ENCODE measurements around the gene ABTB2.

Gene ABTB2

GRCh38 chr11:34161812-34162492, 195.9 kb downstream of the ABTB2 start:
- DNase-seq: no peak

DNA sequence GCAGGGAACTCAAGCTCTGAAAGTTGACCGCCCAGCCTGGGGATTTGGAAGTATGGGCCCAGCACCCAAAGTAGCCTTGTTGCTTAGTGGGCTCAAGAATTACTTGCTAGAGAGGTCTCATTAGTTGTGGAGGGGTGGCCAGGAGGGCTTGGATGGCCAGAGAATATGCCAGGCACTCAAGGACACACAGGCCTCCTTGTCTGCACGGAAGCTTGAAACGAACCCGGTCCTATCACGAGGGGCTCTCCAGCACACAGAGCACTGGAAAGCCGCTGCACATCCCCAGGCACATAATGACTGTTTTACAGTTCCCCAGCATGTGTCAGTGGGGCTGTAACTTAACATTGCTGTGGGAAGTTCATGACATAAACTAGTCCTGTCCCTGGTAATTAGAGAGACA, 196.4 kb downstream of the ABTB2 start:
- no peak for DNase-seq

DNA sequence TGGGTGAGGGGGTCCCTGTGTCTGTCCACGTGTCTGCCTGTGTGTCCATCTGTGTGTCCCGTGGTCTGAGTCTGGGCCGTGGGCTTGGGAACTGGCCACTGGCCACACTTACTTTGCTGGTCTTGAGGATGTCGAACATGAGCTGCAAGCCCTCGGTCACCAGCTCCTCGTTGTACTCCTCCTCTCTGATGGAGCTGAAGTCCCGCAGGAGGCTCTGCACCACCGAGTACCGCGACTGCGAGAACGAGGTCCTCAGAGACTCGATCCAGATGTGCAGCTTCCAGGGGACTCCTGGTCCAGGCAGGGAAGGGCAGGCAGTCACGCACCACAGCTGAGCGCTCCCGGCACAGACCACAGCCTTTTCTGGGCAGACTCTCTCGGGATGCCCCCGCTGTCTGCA, 197.0 kb downstream of the ABTB2 start:
- DNase-seq: no peak

GRCh38 chr11:34160049-34160721, 197.6 kb downstream of the ABTB2 start:
- no peak for DNase-seq

- DNase-seq: no peak
These were observed 199.1 kb downstream of the ABTB2 start for GRCh38 chr11:34158661-34159060.

- DNase-seq: no peak
These were observed 200.6 kb downstream of the ABTB2 start for GRCh38 chr11:34157163-34157562.

DNA sequence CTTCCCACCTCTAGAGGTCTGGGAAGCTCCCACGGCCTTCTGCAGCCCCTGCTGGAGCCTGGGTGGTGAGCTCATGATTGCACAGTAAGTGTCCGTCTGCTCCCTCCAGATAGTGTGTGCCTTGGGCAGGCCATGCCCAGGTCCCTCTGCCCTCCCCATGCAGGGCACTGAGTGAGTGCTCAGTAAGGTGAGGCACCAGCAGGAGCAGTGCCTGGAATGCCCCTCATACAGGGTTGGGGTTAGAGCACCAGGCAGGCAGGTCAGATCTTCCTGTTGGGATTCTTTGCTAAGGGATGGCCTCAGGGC, 202.1 kb downstream of the ABTB2 start:
- no peak for DNase-seq

- no peak for DNase-seq
These were observed 202.6 kb downstream of the ABTB2 start for GRCh38 chr11:34155057-34155756.

- DNase-seq: peak; percentile 25
These were observed 203.5 kb downstream of the ABTB2 start for GRCh38 chr11:34154059-34154875.

DNA sequence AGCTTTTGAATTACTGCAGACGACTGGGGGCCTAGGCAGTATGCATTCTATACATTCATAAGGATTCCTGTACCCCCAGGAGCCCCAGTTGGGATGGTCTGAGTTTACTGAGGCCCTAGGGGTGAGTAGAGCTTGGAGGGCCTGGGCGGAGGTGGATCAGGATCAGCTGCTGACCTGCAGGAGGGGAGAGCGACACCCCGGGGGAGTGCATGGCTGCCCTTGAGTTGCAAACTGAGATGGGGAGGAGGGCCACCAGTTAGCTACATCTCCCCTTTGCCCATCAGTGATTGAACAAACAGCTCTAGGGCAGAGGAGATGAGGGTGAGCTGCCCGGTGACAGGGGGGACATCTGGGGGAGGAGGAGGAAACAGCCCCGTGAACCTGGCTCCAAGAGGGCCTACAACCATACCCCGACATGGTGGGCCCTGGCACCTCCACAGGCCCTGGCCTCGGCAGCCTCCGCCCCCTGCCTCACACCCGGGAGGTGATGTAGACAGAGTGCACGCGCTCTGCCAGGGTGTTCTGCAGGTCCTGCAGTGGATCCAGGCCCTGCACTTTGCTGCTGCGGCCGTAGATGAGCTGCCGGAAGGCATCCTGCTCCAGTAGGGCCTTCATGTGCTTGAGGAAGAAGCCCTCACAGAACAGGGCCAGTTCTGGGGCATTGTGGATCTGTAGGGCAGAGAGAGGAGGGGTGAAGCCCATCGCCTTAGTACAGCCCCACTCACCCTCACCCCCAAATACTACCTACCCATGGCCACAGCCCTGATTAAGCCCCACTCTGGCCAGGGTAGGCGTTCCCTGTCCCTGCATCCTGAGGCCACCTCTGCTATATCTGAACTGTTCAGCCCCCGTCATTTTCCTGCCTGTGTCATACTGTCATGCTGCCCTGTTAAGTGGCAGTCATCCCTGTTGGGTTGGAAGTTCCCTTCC, 205.6 kb downstream of the ABTB2 start:
- no peak for DNase-seq

DNA sequence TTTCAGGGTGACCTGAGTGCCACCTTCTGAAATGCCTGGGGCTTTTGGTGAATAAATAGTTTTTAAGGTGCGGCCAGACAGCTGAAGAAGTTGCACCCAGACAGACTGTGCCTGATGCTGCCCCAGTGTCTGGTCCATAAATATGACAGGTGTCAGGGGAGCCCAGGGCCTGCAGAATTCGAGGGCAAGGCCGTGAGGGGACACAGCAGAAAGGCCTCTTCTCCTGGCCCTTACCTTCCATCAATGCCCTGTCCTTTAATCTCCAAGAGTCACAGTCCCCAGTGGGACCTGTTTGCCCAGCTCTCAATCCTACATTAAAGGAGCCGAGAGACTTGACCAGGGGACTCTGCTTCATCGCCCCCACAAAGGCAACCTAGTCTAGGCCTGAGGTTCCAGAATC, 206.6 kb downstream of the ABTB2 start:
- DNase-seq: no peak

DNA sequence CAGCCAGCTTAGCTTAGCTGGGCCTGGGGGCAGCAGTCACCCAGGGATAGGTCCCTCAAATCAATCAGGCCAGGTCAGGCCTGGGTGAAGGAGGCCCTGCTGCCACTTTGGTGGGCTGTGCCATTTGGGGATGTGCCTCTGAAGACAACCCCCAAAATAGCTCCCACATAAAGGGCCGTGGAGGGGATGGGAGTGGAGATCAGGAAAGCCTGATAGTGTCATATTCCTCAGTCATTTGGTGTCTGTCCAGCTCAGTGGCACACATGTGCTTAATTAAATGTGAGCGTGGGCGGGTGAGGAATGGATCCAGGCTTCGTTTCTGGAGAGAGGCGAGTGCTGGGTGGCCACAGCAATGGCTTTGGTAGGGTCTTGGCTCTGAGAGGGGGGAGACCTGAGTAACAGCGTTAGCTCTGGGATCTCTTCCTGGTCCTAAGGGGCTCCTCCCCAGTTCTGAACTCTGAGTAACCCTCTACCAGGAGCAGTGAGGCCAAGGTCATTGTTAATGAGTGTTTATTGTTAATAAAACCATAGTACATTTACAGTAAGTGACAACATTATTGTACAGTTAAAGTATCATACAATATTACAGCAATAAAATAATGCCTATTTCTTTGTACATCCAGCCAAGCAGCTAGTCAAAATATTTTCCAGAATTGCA, 207.2 kb downstream of the ABTB2 start:
- no peak for DNase-seq

- peak; percentile 29 for DNase-seq
These were observed 208.0 kb downstream of the ABTB2 start for GRCh38 chr11:34149786-34150185.

DNA sequence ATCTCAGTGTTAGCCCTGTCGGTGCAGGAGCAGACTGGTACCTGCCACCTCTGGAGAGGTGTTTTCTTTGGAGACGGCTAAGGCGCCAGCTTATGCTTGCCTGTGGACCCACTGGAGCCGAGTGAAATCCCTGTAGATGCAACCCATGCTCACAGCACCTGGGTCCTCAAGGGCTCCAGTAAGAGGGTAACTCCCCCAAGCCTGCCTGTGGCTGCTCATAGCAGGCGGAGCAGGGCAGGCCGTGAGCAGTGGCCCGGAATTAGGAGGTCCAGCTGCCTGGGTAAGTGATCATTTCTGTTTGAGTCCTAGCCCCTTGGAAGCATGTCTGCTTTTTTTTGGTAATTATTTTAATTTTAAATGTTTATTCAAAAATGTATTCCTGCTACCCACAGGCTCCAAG, 208.5 kb downstream of the ABTB2 start:
- DNase-seq: no peak

DNA sequence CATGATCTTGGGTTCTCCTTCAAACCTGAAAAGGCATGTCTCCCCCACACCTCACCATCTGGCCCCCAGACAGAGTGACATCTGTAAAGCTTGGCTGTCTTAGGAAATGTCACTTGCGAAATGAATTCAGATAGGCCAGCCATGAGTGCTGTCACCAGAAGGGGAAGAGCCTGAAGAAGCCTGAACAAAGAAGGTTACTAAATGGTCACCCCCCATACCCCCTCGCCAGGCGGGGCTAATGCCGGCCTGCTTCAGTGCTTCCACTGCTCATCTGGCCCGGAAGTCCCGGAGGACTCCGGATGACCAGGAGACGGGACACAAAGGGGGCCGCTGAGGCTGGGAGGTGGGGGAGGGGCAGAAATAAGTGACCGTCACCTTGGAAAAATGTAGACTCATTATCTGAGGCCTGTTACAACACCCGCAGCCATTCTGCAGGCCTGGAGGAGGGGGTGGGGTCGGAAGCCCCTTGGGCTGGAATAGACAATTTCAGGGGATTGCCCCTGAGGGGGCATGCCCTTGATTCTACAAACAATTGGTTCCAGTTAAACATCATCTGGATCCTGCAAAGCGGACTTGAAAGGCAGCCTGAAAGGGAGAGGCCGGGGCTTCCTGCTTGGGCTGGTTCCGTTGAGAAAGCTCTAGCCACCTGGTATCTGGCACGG, 209.2 kb downstream of the ABTB2 start:
- DNase-seq: peak; percentile 64

DNA sequence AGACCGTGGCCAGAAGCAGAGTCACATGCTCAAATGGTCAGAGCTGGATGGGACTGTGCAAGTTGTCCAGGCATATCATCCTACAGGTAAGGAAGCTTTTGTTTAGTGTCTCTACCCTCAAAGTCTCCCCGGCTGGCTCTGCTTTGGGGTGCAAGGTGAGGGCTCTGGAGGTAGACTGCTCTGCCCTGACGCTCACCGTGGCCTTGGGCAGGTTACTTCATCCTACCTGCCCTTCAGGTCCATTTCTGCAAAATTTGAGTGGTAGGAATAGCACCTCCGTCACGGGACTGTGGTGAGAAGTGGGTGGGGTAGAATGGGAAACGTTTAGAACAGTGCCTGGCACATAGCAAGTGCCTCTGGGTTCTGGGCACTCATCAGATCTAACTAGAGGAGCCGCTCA, 210.2 kb downstream of the ABTB2 start:
- no peak for DNase-seq

DNA sequence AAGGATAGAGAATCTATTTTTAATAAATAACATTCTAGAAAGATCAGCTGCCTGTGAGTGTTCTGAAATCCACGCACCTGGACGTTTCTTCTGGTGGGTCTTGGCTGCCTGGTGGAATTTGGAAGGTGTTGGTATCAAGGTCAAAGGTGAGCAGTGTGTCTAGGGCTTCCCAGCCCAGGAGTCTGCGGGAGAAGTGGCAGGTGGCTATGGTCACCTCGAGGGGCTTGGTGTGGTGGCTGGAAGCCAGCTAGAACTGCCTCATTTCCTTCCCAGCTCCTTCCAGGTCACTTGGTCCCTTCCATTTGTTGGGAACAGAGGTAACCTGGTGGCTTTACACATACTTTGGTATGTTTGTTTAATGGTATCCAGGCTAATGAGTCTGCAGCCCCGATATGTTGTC, 210.9 kb downstream of the ABTB2 start:
- DNase-seq: no peak

- DNase-seq: no peak
These were observed 211.4 kb downstream of the ABTB2 start for GRCh38 chr11:34146411-34146810.

DNA sequence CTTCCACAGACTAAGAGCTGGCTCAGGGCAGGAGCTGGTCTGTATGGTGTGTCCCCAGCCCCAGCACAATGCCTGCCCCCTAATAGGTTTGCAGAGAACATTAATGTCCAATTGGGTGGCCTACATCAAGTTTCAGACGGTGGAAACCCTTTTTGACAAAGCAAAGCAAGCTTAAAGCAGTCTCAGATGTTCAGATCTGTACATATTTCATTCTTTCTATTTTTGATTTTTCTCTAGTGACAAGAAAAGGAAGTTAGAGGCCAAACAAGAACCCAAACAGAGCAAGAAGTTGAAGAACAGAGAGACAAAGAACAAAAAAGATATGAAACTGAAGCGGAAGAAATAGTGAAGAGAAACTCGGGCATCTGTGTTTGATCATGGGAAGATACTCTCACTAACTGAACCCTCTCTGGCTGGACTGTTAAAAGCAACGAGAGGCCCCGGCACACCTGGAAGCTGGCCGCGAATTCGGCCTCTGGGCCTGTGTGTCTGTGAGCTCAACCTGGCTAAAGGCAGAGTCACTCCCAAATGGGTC, 211.9 kb downstream of the ABTB2 start:
- DNase-seq: no peak

DNA sequence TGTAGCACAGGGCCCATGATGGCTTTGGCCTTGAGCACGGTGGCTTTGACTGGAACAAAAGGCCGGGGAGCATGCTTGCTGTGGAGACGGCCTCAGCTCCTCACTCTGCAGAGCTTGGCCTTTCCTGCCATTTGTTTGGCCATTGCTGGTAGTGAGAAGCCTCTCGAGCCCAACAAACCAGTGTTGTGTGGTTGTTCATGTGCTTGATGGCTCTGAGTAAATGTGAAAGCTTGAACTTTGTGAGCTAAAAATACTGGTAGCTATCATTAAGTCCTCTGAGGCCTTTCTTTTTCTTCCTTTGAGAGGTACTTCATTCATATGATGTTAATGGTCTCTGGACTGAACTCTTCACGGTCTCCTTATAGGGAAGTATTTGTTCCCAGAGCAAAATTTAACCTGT, 212.7 kb downstream of the ABTB2 start:
- no peak for DNase-seq

DNA sequence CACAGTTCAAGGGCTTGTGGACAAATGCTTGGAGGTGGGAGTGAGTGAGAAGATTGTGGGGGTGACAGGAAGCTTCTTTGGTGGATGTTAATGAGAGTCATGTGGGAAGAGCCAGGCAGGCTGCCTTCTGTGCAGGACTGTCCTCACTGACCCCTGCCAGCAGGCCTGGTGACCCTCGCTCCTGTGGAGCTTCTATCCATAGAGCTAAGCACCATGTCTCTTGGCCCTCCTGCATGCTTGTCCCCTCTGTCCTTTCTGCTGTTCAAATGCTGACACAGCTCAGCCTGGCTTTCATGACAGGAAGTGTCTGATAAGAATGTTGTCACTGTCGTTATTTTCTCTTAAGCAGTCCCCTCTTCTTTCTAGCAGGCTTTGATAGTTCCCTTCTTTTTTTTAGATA, 214.8 kb downstream of the ABTB2 start:
- DNase-seq: no peak
